Measurements from ENCODE around the gene GLRX. TPM values are rescaled to one million over a fixed set of nuclear protein-coding genes. Genes with fewer than 3 reads are reported as not detected.
A peak's percentile ranks its signal among the peaks of the same experiment; 100 is the strongest.

GLRX gene
- polyA plus RNA-seq, 3 donors = 386 to 603 (median 555) TPM

- Mint-ChIP-seq H3K4me3 (peak overlapping the region in 1 of 2 donors; percentile 97), H3K36me3 (peaks cover 59 to 69% of the 10 kb centered on the region in 2 donors), H3K27ac (peak overlapping the region in 6 of 7 donors; percentile 83 to 97 (median 93)), H3K9me3 (no peaks in the 10 kb centered on the region), H3K27me3 (ENCODE audit: low read depth in 3 of 3) (peaks cover 0 to 3% (median 0%) of the 10 kb centered on the region in 3 donors), H3K4me1 (peaks cover 81% of the 10 kb centered on the region)
- no peak for TF ChIP-seq CTCF (IDR thresholded peaks at IDR 0.05)
- no peak for DNase-seq
- peak overlapping the region; percentile 84 to 92 for H3K27ac ChIP-seq (ENCODE audit: low read depth in 1 of 2, low read length in 2 of 2)
- no peaks in the 10 kb centered on the region for H3K9me3 ChIP-seq (replicated peaks in 1 of 2; ENCODE audit: control insufficient read depth in 1 of 2, insufficient read depth in 1 of 2, low read length in 2 of 2)
- intact Hi-C loops (cut with micrococcal nuclease) = loop anchor here in 1 of 2 donors (5.0 kb wide), 1 partner anchor 34 kb away; no protein-coding TSS in a partner anchor
- H4K20me1 ChIP-seq (ENCODE audit: insufficient read depth, low read length) = peaks cover 97% of the 10 kb centered on the region
- H3K4me2 ChIP-seq (replicated peaks; ENCODE audit: extremely low read depth, low read length, poor library complexity, severe bottlenecking) = peak overlapping the region; percentile 98
- H3K9ac ChIP-seq (ENCODE audit: insufficient read depth, low read length, poor library complexity, severe bottlenecking) = no peak overlapping the region
- H3K79me2 ChIP-seq (ENCODE audit: insufficient read depth, low read length) = peaks cover 100% of the 10 kb centered on the region
- no peak overlapping the region for H2AFZ ChIP-seq (ENCODE audit: insufficient read depth, low read depth, low read length, poor library complexity, severe bottlenecking)
- H3K27me3 ChIP-seq (ENCODE audit: control insufficient read depth in 2 of 2, insufficient read depth in 2 of 2, low read length in 2 of 2) = no peaks in the 10 kb centered on the region
- H3K4me1 ChIP-seq (ENCODE audit: control insufficient read depth in 1 of 2, insufficient read depth in 2 of 2, low read length in 2 of 2) = peaks cover 53 to 70% of the 10 kb centered on the region in 2 donors
- 33% methylated on average over 2 of the region's 4 CpGs for WGBS (ENCODE audit: insufficient coverage)
- H3K36me3 ChIP-seq (replicated peaks in 1 of 2; ENCODE audit: control insufficient read depth in 1 of 2, insufficient read depth in 2 of 2, low read length in 2 of 2) = peaks cover 55 to 59% of the 10 kb centered on the region in 2 donors
- peak overlapping the region in 1 of 3 experiments; percentile 100 for H3K4me3 ChIP-seq (replicated peaks in 1 of 3; ENCODE audit: low read depth in 2 of 3, low read length in 3 of 3)
Measured at GRCh38 chr5:95816776-95817175, 5.8 kb downstream of the GLRX start.

DNA sequence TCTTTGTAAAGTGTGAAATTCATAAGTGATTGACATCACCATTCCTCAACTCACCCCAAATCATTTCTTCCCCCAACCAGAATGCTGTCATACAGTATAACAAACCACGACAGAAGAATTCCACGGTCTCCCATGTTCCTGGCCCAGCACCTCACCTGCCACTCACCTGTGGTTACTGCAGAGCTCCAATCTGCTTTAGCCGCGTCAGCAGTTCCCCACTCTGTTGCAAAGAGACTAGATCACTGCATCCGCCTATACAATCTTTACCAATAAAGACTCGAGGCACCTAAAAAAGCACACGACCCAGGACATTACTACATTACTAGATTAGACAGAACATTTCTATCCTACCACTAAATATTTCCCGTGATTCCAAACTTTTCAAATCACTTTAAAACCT lies 6.2 kb downstream of the GLRX start:
- H3K36me3 Mint-ChIP-seq = peaks cover 64 to 73% of the 10 kb centered on the region in 2 donors
- intact Hi-C loops (cut with micrococcal nuclease) = loop anchor here in 1 of 2 donors (5.0 kb wide), 1 partner anchor 34 kb away; no protein-coding TSS in a partner anchor

More for the DNA sequence above, 6.2 kb downstream of the GLRX start:
- H3K4me1 ChIP-seq (ENCODE audit: control insufficient read depth in 1 of 2, insufficient read depth in 2 of 2, low read length in 2 of 2) = peaks cover 53 to 70% of the 10 kb centered on the region in 2 donors
- H4K20me1 ChIP-seq (ENCODE audit: insufficient read depth, low read length) = peaks cover 94% of the 10 kb centered on the region
- no peak overlapping the region for H3K4me3 Mint-ChIP-seq
- WGBS (ENCODE audit: insufficient coverage) = 94% methylated on average over 7 of the region's 8 CpGs
- no peaks in the 10 kb centered on the region for H3K9me3 ChIP-seq (replicated peaks in 1 of 2; ENCODE audit: control insufficient read depth in 1 of 2, insufficient read depth in 1 of 2, low read length in 2 of 2)
- peak overlapping the region in 1 of 3 experiments; percentile 100 for H3K4me3 ChIP-seq (replicated peaks in 1 of 3; ENCODE audit: low read depth in 2 of 3, low read length in 3 of 3)
- H3K27ac Mint-ChIP-seq = peak overlapping the region in 4 of 7 donors; percentile 42 to 91 (median 78)
- peaks cover 83% of the 10 kb centered on the region for H3K4me1 Mint-ChIP-seq
- TF ChIP-seq CTCF (IDR thresholded peaks at IDR 0.05) = no peak
- H3K9me3 Mint-ChIP-seq = no peaks in the 10 kb centered on the region
- peaks cover 99% of the 10 kb centered on the region for H3K79me2 ChIP-seq (ENCODE audit: insufficient read depth, low read length)
- H3K27ac ChIP-seq (ENCODE audit: low read depth in 1 of 2, low read length in 2 of 2) = peak overlapping the region in 1 of 2 donors; percentile 92
- DNase-seq = no peak
- peaks cover 58 to 63% of the 10 kb centered on the region in 2 donors for H3K36me3 ChIP-seq (replicated peaks in 1 of 2; ENCODE audit: control insufficient read depth in 1 of 2, insufficient read depth in 2 of 2, low read length in 2 of 2)
- H2AFZ ChIP-seq (ENCODE audit: insufficient read depth, low read depth, low read length, poor library complexity, severe bottlenecking) = no peak overlapping the region
- no peak overlapping the region for H3K9ac ChIP-seq (ENCODE audit: insufficient read depth, low read length, poor library complexity, severe bottlenecking)
- no peaks in the 10 kb centered on the region for H3K27me3 ChIP-seq (ENCODE audit: control insufficient read depth in 2 of 2, insufficient read depth in 2 of 2, low read length in 2 of 2)
- peak overlapping the region; percentile 98 for H3K4me2 ChIP-seq (replicated peaks; ENCODE audit: extremely low read depth, low read length, poor library complexity, severe bottlenecking)
- peaks cover 0 to 3% (median 0%) of the 10 kb centered on the region in 3 donors for H3K27me3 Mint-ChIP-seq (ENCODE audit: low read depth in 3 of 3)

All from CD14-positive monocyte (primary cell).